GM10266 (cell line): ENCODE measurements around the gene YPEL3.

Source experiments
- DNase-seq: peaks from one replicate; pipeline ENCODE4 v3.0.0; 2012; ENCODE audit errors: extremely low spot score
- TF ChIP-seq, protein P1 (sequence below): IDR thresholded peaks from 2 replicates; pipeline ENCODE4 v1.5.1; 2012; ENCODE audit warnings: mild to moderate bottlenecking, low read depth; ENCODE audit not compliant: control insufficient read depth, insufficient read depth; ENCODE audit errors: missing control alignments

Gene YPEL3

GRCh38 chr16:30070490-30070889, 25.5 kb downstream of the YPEL3 start:
- TF ChIP-seq, protein P1, sequence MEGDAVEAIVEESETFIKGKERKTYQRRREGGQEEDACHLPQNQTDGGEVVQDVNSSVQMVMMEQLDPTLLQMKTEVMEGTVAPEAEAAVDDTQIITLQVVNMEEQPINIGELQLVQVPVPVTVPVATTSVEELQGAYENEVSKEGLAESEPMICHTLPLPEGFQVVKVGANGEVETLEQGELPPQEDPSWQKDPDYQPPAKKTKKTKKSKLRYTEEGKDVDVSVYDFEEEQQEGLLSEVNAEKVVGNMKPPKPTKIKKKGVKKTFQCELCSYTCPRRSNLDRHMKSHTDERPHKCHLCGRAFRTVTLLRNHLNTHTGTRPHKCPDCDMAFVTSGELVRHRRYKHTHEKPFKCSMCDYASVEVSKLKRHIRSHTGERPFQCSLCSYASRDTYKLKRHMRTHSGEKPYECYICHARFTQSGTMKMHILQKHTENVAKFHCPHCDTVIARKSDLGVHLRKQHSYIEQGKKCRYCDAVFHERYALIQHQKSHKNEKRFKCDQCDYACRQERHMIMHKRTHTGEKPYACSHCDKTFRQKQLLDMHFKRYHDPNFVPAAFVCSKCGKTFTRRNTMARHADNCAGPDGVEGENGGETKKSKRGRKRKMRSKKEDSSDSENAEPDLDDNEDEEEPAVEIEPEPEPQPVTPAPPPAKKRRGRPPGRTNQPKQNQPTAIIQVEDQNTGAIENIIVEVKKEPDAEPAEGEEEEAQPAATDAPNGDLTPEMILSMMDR = no peak
- DNase-seq = no peak

- TF ChIP-seq, protein P1 = no peak
Measured at GRCh38 chr16:30069611-30070462, 26.2 kb downstream of the YPEL3 start.

DNA sequence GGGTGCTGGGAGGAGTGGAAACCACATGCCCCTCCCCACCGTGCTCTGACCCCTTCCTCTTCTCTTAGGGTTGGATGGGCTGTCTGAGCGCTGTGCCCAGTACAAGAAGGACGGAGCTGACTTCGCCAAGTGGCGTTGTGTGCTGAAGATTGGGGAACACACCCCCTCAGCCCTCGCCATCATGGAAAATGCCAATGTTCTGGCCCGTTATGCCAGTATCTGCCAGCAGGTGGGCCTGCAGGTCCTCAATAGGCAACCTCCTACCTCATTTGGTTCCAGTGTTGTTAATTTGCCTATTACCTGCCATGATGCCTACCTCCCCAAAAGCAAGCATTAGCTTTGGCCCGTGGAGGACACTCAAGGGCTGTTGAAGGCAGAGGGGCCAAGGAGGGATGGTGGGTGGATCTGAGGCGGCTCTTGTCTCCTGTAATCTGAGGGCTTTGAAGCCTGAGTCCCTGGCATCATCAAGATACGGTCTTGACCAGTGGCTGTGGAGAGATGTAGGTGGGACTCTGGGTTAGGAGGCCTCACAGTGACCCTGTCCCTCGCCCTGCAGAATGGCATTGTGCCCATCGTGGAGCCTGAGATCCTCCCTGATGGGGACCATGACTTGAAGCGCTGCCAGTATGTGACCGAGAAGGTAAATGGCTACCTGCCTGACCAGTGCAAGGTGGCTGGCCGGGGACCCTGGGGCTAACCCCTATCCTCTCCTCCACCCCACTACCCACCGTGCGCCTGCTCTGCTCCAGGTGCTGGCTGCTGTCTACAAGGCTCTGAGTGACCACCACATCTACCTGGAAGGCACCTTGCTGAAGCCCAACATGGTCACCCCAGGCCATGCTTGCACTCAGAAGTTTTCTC, 27.0 kb downstream of the YPEL3 start:
- DNase-seq = no peak
- TF ChIP-seq, protein P1 = peak; percentile 15

More at GRCh38 chr16:30069611-30070462, 26.2 kb downstream of the YPEL3 start:
- DNase-seq = no peak

- DNase-seq = no peak
- TF ChIP-seq, protein P1 = no peak
Measured at GRCh38 chr16:30068333-30068732, 27.7 kb downstream of the YPEL3 start.

GRCh38 chr16:30067584-30067916, 28.5 kb downstream of the YPEL3 start:
- TF ChIP-seq, protein P1 = no peak
- no peak for DNase-seq

DNA sequence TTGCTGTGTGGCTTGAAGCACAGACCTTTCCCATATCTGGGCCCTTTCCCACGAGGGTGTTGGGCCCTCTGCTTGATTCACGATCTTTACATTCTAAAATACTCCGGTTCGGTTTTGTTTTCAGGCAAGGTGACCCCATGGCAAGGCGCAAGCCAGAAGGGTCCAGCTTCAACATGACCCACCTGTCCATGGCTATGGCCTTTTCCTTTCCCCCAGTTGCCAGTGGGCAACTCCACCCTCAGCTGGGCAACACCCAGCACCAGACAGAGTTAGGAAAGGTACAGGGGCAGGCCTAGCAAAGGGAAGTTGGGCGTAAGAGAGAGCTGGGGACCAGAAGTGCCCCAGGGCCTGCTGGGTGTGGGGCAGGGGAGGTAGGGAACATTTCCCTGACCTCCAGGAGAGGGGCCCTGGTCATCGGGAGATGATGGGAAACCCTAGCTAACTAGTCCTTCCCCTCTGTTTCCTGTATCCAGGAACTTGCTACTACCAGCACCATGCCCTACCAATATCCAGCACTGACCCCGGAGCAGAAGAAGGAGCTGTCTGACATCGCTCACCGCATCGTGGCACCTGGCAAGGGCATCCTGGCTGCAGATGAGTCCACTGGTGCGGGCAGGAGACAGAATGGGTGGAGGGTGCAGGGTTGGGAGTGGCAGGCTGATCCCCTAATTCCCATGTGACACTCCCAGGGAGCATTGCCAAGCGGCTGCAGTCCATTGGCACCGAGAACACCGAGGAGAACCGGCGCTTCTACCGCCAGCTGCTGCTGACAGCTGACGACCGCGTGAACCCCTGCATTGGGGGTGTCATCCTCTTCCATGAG, 29.0 kb downstream of the YPEL3 start:
- no peak for DNase-seq
- TF ChIP-seq, protein P1 = no peak
